Stimulated activated CD8-positive, alpha-beta memory T cell treated with anti-CD3 and anti-CD28 coated beads, Interleukin-15, amount 100 ng/mL, for 4 hours (primary cell): Measurements from ENCODE around the gene GFPT2.

Source experiments
- DNase-seq, 2 donors: peaks; one replicate each; pipeline ENCODE4 v3.0.0-alpha.2; 2020; ENCODE audit warnings: low read depth in 2 of 2

Gene GFPT2

DNA sequence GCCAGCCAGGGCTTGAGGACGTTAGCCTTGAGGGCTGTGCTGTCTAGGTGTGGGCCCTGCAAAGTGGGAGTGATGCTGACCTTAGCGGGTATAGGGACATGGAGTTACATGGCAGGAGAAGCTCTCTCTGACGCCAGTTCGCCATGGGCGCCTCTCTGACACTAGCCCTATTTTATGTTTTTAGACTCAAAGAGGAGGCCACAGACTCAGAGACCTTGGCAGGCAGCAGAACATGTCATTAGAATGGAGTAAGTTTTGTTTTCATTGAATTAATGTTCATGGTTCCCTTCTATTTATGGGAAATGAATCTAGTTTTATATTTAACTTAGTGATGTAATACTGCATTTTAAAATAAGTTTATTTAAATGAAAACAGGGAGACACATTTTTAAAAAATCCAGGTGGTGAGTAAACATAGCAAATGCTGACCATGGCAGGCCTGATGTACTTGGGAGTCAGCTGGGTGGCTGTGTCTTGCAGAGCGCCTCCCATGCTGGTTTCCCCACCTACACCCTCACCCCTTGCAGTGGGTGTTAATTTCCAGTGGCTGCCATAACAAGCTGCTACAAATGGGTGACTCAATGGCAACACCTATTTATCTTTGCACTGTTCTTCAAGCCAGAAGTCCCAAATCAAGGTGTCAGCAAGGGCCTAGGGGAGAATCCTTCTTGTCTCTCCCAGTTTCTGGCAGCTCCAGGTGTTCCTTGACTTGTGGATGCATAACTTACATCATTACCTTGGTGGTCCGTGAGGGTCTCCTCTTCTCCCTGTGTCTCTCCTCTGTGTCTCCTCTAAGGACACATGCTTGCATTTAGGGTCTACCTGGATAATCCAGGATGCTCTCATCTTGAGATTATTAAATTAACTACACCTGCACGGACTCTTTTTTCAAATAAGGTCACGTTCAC, 25.6 kb upstream of the GFPT2 start:
- DNase-seq = no peak

DNA sequence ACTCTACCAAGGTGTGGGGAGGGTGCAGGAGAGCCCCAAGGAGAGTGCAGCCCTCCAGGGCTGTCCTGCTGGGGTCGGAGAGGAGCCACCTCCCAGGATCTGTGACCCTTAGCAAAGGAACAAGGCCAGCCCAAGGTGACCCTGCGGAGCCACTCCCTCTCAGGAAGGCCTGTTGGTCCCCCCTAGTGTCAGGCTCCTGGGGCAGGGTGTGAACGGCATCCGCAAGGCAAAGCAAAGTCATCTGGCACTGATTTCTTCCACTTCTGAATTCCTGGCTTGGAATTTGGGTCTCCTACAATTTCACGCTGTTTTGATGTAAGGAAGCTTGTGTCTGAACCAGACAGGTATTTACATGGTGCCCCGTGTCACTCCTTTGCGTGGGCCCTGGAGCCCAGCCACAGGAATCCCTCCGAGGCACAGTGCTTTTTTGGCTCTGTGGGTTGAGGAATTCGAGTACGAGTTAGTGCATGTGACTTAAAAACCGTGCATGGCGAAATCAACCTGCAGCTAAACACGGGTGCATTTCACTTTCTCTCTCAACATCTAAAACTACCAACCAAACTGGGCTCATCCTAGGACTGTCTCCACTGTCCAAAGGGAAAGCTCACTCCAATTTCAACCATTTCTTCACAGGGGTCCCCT, 24.5 kb upstream of the GFPT2 start:
- no peak for DNase-seq

DNA sequence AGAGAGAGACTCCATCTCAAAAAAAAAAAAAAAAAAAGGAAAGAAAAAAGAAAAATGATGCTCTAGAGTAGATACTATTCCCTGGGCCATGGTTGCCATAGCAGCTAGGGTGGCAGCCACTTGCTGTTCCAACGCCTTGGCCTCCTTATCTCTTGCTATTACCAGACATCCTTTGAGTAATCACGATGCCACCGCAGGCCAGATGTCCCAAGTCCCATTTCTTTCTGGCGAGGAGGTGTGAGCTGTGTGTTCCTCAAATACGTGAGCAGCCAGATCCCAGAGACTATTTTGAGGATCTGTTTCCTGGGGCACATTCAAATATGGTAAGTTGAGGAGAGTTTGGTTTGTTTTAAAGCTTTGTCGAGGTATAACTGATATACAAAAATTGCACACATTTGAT, 23.4 kb upstream of the GFPT2 start:
- DNase-seq = no peak

DNA sequence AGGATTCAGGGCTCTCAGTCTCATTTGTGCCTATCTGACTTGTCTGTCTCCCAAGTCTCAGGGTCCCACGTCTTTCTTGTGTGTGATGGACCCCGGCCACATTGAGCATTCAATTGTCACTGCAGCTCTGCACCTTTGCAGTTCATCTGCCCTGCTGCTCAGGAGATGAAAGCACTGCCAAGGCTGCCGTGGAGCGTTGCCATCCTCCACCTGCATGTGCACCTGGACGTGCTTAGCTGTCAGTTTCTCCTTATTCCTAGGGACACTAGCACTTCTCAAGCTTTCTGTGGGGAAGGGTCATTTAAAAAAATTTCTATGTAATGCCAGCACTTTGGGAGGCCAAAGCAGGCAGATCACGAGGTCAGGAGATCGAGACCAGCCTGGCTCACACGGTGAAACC, 22.8 kb upstream of the GFPT2 start:
- DNase-seq = no peak

DNA sequence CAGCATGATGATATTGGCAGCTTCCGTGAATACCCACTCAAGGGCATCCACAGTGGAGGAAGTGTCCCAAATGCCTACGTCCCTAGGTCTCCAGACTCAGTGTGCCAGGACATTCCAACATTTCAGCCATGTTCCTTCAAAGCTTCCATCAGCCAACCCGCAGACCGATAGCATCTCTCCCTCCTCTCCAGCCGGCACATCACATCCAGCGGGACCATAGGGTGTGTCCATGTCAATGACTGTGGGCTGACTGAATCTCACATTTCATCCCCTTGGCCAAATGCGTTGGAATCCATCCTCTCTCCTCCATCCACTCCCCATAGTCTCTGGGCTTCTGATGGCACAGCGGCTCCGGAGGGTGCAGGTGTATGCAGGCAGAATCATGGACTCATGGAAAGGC, 22.2 kb upstream of the GFPT2 start:
- no peak for DNase-seq

DNA sequence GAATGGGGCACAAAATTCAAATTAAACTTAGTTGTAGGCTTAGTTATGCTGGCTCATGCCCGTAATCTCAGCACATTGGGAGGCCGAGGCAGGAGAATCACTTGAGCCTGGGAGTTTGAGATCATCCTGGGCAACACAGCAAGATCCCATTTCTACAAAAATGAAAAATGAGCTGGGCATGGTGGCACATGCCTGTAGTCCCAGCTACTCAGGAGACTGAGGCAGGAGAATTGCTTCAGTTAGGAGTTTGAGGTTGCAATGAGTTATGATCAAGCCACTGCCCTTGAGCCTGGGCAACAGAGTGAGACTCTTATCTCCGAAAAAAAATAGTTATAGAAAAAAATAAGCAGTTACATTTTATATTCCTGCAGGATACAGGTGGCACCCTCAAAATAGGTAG, 20.7 kb upstream of the GFPT2 start:
- no peak for DNase-seq

GRCh38 chr5:180373454-180373853, 20.3 kb upstream of the GFPT2 start:
- DNase-seq = no peak

DNA sequence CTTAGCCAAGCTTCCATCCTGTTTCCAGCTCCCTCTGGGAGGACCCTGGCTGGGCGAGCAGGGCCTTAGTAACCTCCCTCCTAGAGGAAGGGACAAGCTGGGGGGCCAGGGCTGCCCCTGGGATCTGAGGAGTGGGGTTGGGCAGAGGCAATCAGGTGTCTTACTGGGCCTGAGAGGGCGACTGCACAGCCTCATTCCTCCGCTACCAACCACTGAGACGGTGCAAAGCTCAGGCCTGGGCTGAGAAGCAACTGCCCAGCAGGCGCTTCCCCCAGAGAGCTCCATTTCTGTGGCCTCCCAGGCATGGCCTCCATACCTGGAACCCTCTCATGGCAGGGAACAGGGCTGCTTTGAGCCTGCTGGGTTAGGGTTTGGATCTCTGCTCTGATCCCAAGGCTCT, 18.8 kb upstream of the GFPT2 start:
- no peak for DNase-seq

DNA sequence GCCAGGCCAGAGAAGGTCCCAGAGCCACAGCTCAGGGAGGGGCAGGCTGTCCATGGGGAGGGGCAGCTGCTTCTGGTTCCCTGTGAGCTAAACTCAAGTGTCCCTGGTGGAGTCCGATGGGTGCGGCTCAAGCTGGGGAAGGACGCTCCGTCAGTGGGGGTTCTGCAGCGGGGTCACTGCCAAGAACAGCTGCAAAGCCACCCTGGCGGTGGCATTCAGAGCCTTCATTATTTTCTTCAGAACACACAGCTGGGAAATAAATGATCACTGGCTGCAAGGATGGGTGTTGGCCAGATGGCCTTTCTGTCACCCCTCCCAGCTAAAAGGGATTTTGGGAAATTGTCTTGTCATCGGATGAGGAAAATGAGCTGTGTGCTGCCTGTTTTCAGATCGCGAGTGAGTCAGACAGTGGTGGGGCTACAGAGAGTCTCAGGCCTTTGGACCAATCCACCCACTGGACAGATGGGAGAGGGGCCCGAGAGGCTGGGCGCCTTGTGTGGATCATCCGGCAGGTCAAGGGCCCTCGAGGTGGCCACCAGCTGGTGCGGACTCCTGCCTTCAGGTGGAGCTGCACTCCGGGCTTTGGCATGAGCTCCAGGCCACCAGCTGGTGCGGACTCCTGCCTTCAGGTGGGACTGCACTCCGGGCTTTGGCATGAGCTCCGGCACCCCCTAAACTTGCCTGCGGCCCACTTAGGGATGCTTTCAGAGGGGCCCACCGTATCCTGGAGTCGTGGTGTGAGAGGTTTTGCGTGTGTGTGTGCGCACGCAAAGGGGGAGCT, 17.9 kb upstream of the GFPT2 start:
- no peak for DNase-seq

DNA sequence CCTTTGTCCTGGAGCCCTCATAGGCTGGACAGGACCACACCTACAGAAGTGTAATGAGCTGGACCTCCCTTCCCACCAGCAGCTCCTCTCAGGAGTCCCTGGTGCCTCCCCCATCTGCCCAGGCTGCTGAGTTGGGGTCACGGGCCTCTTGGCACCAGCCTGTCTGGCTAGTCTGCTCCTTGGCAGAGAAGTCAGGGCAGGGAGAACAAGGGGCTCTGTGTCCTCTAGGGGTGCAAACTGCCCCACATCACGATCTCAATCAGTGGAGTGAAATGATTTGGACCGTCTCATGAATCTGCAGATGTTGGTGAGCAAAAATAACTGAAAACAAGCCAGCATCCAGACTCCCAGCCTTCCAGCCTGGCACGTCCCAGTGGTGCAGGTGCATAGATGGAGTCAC, 14.9 kb upstream of the GFPT2 start:
- DNase-seq = no peak

GRCh38 chr5:180367300-180367699, 14.2 kb upstream of the GFPT2 start:
- DNase-seq = no peak

- no peak for DNase-seq
These were observed 13.2 kb upstream of the GFPT2 start for GRCh38 chr5:180366326-180366725.

- no peak for DNase-seq
These were observed 12.7 kb upstream of the GFPT2 start for GRCh38 chr5:180365829-180366228.

- no peak for DNase-seq
These were observed 11.2 kb upstream of the GFPT2 start for GRCh38 chr5:180364306-180364856.

DNA sequence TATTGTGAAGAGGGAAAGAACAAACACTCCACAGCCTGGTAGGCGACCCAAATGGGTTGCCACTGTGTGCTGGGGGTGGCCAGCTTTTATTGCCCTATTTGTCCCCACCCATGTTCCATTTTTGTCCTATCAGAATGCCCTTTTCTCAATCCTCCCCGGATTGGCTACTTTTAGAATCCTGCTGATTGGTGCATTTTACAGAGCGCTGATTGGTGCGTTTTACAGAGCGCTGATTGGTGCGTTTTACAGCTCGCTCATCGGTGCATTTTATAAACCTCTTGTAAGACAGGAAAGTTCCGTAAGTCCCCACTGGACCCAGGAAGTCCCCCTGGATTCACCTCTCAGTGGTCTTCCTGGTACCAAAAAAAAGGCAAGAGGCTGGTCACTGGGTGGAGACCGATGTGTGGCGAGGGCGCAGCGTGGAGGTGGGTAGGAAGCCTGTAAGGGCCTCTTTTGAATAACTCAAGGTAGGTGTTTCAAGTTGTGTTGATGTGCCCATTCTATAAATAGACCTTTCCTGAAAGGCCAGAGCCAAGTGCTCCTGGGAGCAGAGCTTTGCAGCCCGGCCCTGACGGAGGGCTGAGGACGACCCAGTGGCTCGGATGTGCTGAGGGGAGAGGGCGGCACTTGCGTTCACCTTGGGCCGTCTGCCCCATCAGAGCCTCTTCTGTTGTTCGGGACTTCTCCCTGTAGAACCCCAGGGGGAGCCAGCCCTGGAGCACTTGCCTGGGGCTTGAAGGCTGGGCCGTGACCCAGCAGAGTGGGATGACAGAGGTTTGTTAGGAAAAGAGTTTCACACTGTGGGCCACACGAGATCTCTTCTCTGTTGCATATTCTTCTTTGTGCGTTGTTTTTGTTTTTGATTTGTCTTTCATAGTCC, 7.2 kb upstream of the GFPT2 start:
- DNase-seq = no peak

GRCh38 chr5:180358694-180359093, 5.6 kb upstream of the GFPT2 start:
- DNase-seq = no peak

- DNase-seq = no peak
These were observed 5.0 kb upstream of the GFPT2 start for GRCh38 chr5:180358179-180358578.

DNA sequence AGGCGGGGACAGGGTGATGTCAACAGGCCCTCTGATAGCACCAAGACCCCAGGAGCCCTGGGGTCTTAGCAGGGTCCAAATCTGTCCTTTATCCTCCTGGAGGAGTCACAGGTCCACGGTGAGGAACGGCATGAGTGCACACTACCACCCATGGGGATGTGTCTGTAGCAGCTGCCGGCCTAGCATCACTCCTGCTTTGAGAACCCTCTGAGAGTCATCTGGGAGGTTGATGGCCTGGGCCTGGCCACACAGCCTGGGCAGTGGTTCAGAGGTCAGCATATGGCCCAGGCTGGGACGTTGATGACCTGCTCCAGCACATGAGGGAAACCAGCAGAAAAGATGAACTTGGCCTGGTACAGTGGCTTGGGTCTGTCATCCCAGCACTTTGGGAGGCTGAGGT, 1.8 kb upstream of the GFPT2 start:
- no peak for DNase-seq

GRCh38 chr5:180353980-180354452, 880 bp upstream of the GFPT2 start:
- DNase-seq = no peak

GRCh38 chr5:180352116-180353047, 754 bp downstream of the GFPT2 start:
- DNase-seq = no peak
